GM11168 (cell line): Measurements from ENCODE around the gene NPW.

Experiments
- in situ Hi-C: fragments of 300-500 bp; cut with MboI; formaldehyde crosslinking; loops from one replicate; pipeline ENCODE4 v1.12.0; 2022; ENCODE audit warnings: low sequenced_read_pairs; ENCODE audit not compliant: unreplicated experiment

The NPW gene

GRCh38 chr16:2064368-2064945 lies 44.9 kb downstream of the NPW start:
- in situ Hi-C loops, result no loop called here

GRCh38 chr16:2066139-2066538 lies 46.6 kb downstream of the NPW start:
- in situ Hi-C loops, result no loop called here
